GM12875 (cell line): ENCODE data around the gene ANKRD17.

Experiments
- H3K4me3 ChIP-seq: one replicate; pipeline ENCODE4 v1.5.1; 2011; ENCODE audit warnings: low read depth, low read length, control low read depth
- CTCF ChIP-seq: IDR thresholded peaks from 2 replicates; pipeline ENCODE4 v1.5.1; 2011; ENCODE audit warnings: low read depth, mild to moderate bottlenecking, control low read depth, inconsistent platforms, low read length, moderate library complexity, borderline replicate concordance; ENCODE audit not compliant: insufficient read depth

The ANKRD17 gene

GRCh38 chr4:73152893-73153292 lies 105.7 kb downstream of the ANKRD17 start:
- H3K4me3 ChIP-seq, result no peak overlapping the region
- no peak for TF ChIP-seq CTCF

GRCh38 chr4:73142995-73143547 lies 115.5 kb downstream of the ANKRD17 start:
- no peak for TF ChIP-seq CTCF
- no peak overlapping the region for H3K4me3 ChIP-seq

- no peak for TF ChIP-seq CTCF
- no peak overlapping the region for H3K4me3 ChIP-seq
Measured at GRCh38 chr4:73139991-73140390, 118.6 kb downstream of the ANKRD17 start.

DNA sequence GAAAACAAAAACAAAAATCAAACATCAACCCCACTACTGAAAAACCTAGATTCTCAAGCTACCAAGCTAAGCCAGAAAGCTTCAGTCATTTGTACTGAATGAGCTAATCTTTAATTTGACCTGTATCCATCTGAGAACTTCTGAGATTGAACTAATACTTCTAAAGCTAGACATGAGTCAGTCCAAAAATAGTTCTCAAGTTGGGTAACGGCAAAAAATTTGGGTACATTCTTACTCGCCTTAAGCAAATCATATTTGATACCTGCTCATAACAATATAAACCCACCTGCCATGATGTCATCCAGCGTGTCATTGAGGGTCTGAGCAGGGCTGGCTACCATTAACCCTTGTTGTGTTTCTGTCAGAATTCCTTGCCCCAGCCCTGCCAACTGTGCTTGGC lies 119.4 kb downstream of the ANKRD17 start:
- TF ChIP-seq CTCF, result no peak
- no peak overlapping the region for H3K4me3 ChIP-seq

GRCh38 chr4:73137121-73137520 lies 121.5 kb downstream of the ANKRD17 start:
- TF ChIP-seq CTCF, result no peak
- no peak overlapping the region for H3K4me3 ChIP-seq

DNA sequence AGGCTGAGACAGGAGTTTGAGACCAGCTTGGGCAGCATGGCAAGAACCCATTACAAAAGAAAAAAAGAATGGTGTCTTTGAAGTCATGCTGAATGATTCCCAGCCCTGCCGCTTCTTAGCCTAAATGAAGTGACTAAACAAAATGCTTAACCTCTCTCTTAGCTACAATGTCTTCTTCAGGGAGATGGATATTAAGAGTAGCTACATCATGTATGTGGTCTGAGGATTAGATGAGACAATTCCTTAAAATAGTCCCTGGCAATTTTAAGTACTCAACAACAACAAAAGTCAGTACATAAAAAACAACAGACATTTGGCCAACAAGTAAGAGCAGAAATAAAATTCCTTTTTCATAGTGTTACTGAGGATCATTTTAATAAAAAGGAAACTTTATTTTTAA lies 124.8 kb downstream of the ANKRD17 start:
- H3K4me3 ChIP-seq, result no peak overlapping the region
- no peak for TF ChIP-seq CTCF

DNA sequence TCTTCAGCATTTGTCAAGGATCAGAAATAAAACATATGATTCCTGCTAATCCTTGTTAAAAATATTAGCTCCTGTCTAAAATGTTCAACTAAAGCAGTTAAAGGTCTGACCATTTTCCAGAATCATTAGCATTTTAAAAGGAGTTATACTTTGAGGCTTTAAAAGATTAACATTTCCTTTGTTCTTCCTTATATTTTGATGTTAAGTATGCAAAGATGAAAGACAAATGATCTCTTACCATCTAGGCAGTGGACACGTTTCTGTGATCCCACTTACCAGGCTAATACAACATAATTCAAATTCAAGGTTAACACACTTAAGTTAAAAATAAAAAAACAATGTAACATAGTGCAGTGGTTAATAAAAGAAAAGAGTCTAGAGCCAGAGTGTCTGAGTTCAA lies 127.3 kb downstream of the ANKRD17 start:
- no peak overlapping the region for H3K4me3 ChIP-seq
- TF ChIP-seq CTCF, result no peak
